ENCODE measurements around the gene TSFM.
A peak's percentile ranks its signal among the peaks of the same experiment; 100 is the strongest.

Gene TSFM

GRCh38 chr12:57739914-57740538 lies 42.6 kb upstream of the TSFM start:
- Histone ChIP-seq H3K36me3 (ENCODE audit: control insufficient read depth, insufficient read depth, low read length, severe bottlenecking) (no peaks in the 10 kb centered on the region), H3K4me3 (ENCODE audit: low read length) (no peak overlapping the region), H3K9ac (ENCODE audit: low read length) (no peak overlapping the region), H3K4me1 (ENCODE audit: control insufficient read depth, insufficient read depth, low read length) (peaks cover 6% of the 10 kb centered on the region), H3K27me3 (replicated peaks; ENCODE audit: control insufficient read depth, insufficient read depth, low read length) (peaks cover 50% of the 10 kb centered on the region), H3K9me3 (ENCODE audit: control insufficient read depth, low read length) (no peaks in the 10 kb centered on the region)
- DNase-seq (ENCODE audit: low read depth): no peak

- H3K36me3 ChIP-seq (ENCODE audit: control insufficient read depth, insufficient read depth, low read length, severe bottlenecking): no peaks in the 10 kb centered on the region
- H3K4me1 ChIP-seq (ENCODE audit: control insufficient read depth, insufficient read depth, low read length): peaks cover 10% of the 10 kb centered on the region
- H3K27me3 ChIP-seq (replicated peaks; ENCODE audit: control insufficient read depth, insufficient read depth, low read length): peaks cover 43% of the 10 kb centered on the region
- H3K9me3 ChIP-seq (ENCODE audit: control insufficient read depth, low read length): no peaks in the 10 kb centered on the region
- H3K4me3 ChIP-seq (ENCODE audit: low read length): no peak overlapping the region
- H3K9ac ChIP-seq (ENCODE audit: low read length): no peak overlapping the region
- no peak for DNase-seq (ENCODE audit: low read depth)
Measured at GRCh38 chr12:57740656-57741412, 41.8 kb upstream of the TSFM start.

- Histone ChIP-seq H3K4me3 (ENCODE audit: low read length) (no peak overlapping the region), H3K9me3 (ENCODE audit: control insufficient read depth, low read length) (no peaks in the 10 kb centered on the region), H3K4me1 (ENCODE audit: control insufficient read depth, insufficient read depth, low read length) (peaks cover 15% of the 10 kb centered on the region), H3K27me3 (replicated peaks; ENCODE audit: control insufficient read depth, insufficient read depth, low read length) (peaks cover 37% of the 10 kb centered on the region), H3K36me3 (ENCODE audit: control insufficient read depth, insufficient read depth, low read length, severe bottlenecking) (peaks cover 4% of the 10 kb centered on the region), H3K9ac (ENCODE audit: low read length) (no peak overlapping the region)
- DNase-seq (ENCODE audit: low read depth): no peak
Measured at GRCh38 chr12:57741413-57741789, 41.2 kb upstream of the TSFM start.

GRCh38 chr12:57741844-57742738 lies 40.5 kb upstream of the TSFM start:
- peaks cover 30% of the 10 kb centered on the region for H3K27me3 ChIP-seq (replicated peaks; ENCODE audit: control insufficient read depth, insufficient read depth, low read length)
- H3K36me3 ChIP-seq (ENCODE audit: control insufficient read depth, insufficient read depth, low read length, severe bottlenecking): peaks cover 11% of the 10 kb centered on the region
- peaks cover 17% of the 10 kb centered on the region for H3K4me1 ChIP-seq (ENCODE audit: control insufficient read depth, insufficient read depth, low read length)
- no peaks in the 10 kb centered on the region for H3K9me3 ChIP-seq (ENCODE audit: control insufficient read depth, low read length)
- no peak for DNase-seq (ENCODE audit: low read depth)
- no peak overlapping the region for H3K9ac ChIP-seq (ENCODE audit: low read length)
- H3K4me3 ChIP-seq (ENCODE audit: low read length): no peak overlapping the region

- Histone ChIP-seq H3K4me1 (ENCODE audit: control insufficient read depth, insufficient read depth, low read length) (peaks cover 17% of the 10 kb centered on the region), H3K9ac (ENCODE audit: low read length) (peak overlapping the region; percentile 98), H3K36me3 (ENCODE audit: control insufficient read depth, insufficient read depth, low read length, severe bottlenecking) (peaks cover 28% of the 10 kb centered on the region), H3K9me3 (ENCODE audit: control insufficient read depth, low read length) (no peaks in the 10 kb centered on the region), H3K4me3 (ENCODE audit: low read length) (peak overlapping the region; percentile 98), H3K27me3 (replicated peaks; ENCODE audit: control insufficient read depth, insufficient read depth, low read length) (peaks cover 27% of the 10 kb centered on the region)
- no peak for DNase-seq (ENCODE audit: low read depth)
Measured at GRCh38 chr12:57743769-57744168, 38.8 kb upstream of the TSFM start.

- Histone ChIP-seq H3K4me1 (ENCODE audit: control insufficient read depth, insufficient read depth, low read length) (peaks cover 17% of the 10 kb centered on the region), H3K9me3 (ENCODE audit: control insufficient read depth, low read length) (no peaks in the 10 kb centered on the region), H3K9ac (ENCODE audit: low read length) (peak overlapping the region; percentile 98), H3K27me3 (replicated peaks; ENCODE audit: control insufficient read depth, insufficient read depth, low read length) (peaks cover 23% of the 10 kb centered on the region), H3K36me3 (ENCODE audit: control insufficient read depth, insufficient read depth, low read length, severe bottlenecking) (peaks cover 33% of the 10 kb centered on the region), H3K4me3 (ENCODE audit: low read length) (peak overlapping the region; percentile 98)
- peak; percentile 93 for DNase-seq (ENCODE audit: low read depth)
Measured at GRCh38 chr12:57744194-57744776, 38.3 kb upstream of the TSFM start.

GRCh38 chr12:57744777-57745484 lies 37.7 kb upstream of the TSFM start, which contains the start of gene TSPAN31:
TSPAN31 (plus strand) TSS chr12:57745039; CDS start chr12:57745155, 116 bp downstream.
- H3K9ac ChIP-seq (ENCODE audit: low read length): peak within 1 kb of the TSS; percentile 98
- H3K36me3 ChIP-seq (ENCODE audit: control insufficient read depth, insufficient read depth, low read length, severe bottlenecking): peaks cover 36% of the 10 kb centered on the region
- peaks cover 17% of the 10 kb centered on the region for H3K4me1 ChIP-seq (ENCODE audit: control insufficient read depth, insufficient read depth, low read length)
- peak within 1 kb of the TSS; percentile 98 for H3K4me3 ChIP-seq (ENCODE audit: low read length)
- peaks cover 17% of the 10 kb centered on the region for H3K27me3 ChIP-seq (replicated peaks; ENCODE audit: control insufficient read depth, insufficient read depth, low read length)
- peak; percentile 99 for DNase-seq (ENCODE audit: low read depth)
- no peaks in the 10 kb centered on the region for H3K9me3 ChIP-seq (ENCODE audit: control insufficient read depth, low read length)

GRCh38 chr12:57745485-57745881 lies 37.1 kb upstream of the TSFM start:
- peak overlapping the region; percentile 98 for H3K9ac ChIP-seq (ENCODE audit: low read length)
- peak overlapping the region; percentile 98 for H3K4me3 ChIP-seq (ENCODE audit: low read length)
- DNase-seq (ENCODE audit: low read depth): no peak
- peaks cover 41% of the 10 kb centered on the region for H3K36me3 ChIP-seq (ENCODE audit: control insufficient read depth, insufficient read depth, low read length, severe bottlenecking)
- no peaks in the 10 kb centered on the region for H3K9me3 ChIP-seq (ENCODE audit: control insufficient read depth, low read length)
- peaks cover 18% of the 10 kb centered on the region for H3K4me1 ChIP-seq (ENCODE audit: control insufficient read depth, insufficient read depth, low read length)
- H3K27me3 ChIP-seq (replicated peaks; ENCODE audit: control insufficient read depth, insufficient read depth, low read length): peaks cover 12% of the 10 kb centered on the region

- DNase-seq (ENCODE audit: low read depth): no peak
- Histone ChIP-seq H3K9me3 (ENCODE audit: control insufficient read depth, low read length) (no peaks in the 10 kb centered on the region), H3K9ac (ENCODE audit: low read length) (peak overlapping the region; percentile 98), H3K4me3 (ENCODE audit: low read length) (peak overlapping the region; percentile 98), H3K36me3 (ENCODE audit: control insufficient read depth, insufficient read depth, low read length, severe bottlenecking) (peaks cover 45% of the 10 kb centered on the region), H3K27me3 (replicated peaks; ENCODE audit: control insufficient read depth, insufficient read depth, low read length) (peaks cover 6% of the 10 kb centered on the region), H3K4me1 (ENCODE audit: control insufficient read depth, insufficient read depth, low read length) (peaks cover 24% of the 10 kb centered on the region)
Measured at GRCh38 chr12:57746025-57746424, 36.6 kb upstream of the TSFM start.

- H3K9me3 ChIP-seq (ENCODE audit: control insufficient read depth, low read length): no peaks in the 10 kb centered on the region
- DNase-seq (ENCODE audit: low read depth): no peak
- H3K9ac ChIP-seq (ENCODE audit: low read length): no peak overlapping the region
Measured at GRCh38 chr12:57749061-57749460, 33.5 kb upstream of the TSFM start.

More at GRCh38 chr12:57749061-57749460, 33.5 kb upstream of the TSFM start:
- peaks cover 45% of the 10 kb centered on the region for H3K36me3 ChIP-seq (ENCODE audit: control insufficient read depth, insufficient read depth, low read length, severe bottlenecking)
- H3K4me1 ChIP-seq (ENCODE audit: control insufficient read depth, insufficient read depth, low read length): peaks cover 29% of the 10 kb centered on the region
- H3K4me3 ChIP-seq (ENCODE audit: low read length): no peak overlapping the region
- H3K27me3 ChIP-seq (replicated peaks; ENCODE audit: control insufficient read depth, insufficient read depth, low read length): no peaks in the 10 kb centered on the region

Data from adipocyte (in vitro differentiated cells).